Colonic mucosa (tissue), 4 donors: Measurements from ENCODE around the gene CXCL10. TPM values are rescaled to one million over a fixed set of nuclear protein-coding genes. Genes with fewer than 3 reads are reported as not detected.
"Not testable (repeated sequence)": the region's sequence is repeated elsewhere in the genome, so short reads cannot be mapped to it uniquely, and the experiment has no call there.

Source experiments
- DNase-seq: peaks from one replicate; pipeline ENCODE4 v3.0.0-alpha.2; 2020
- H3K27ac ChIP-seq: fragments of 200-600 bp; one replicate; pipeline ENCODE4 v1.8.0; 2021
- H3K27me3 ChIP-seq: fragments of 200-600 bp; one replicate; pipeline ENCODE4 v1.8.0; 2021
- H3K36me3 ChIP-seq: fragments of 200-600 bp; one replicate; pipeline ENCODE4 v1.8.0; 2021
- H3K4me1 ChIP-seq: fragments of 200-600 bp; one replicate; pipeline ENCODE4 v1.8.0; 2021; ENCODE audit warnings: mild to moderate bottlenecking
- H3K4me3 ChIP-seq: fragments of 200-600 bp; one replicate; pipeline ENCODE4 v1.8.0; 2021
- H3K9ac ChIP-seq, 2 donors: one replicate each; pipeline ENCODE4 v1.7.0; 2013; ENCODE audit warnings: control low read depth in 2 of 2, low read depth in 2 of 2, low read length in 2 of 2
- H3K9me3 ChIP-seq: fragments of 200-600 bp; one replicate; pipeline ENCODE4 v1.8.0; 2021
- intact Hi-C: fragments of 100-400 bp; cut with DNase I; formaldehyde crosslinking; loops from one replicate; pipeline ENCODE4 v1.14.1; 2022
- total RNA-seq, 2 donors: library from RNA; stranded (reverse); fragmentation: NEBNext Ultra II Directional in 1 of 2; extraction: Animal tissue kit (Norgen Biotek cat#: 25700) in 1 of 2; gene quantifications; one replicate each; pipeline ENCODE4 v1.2.1, GENCODE V29; 2021
- TF ChIP-seq, protein P1 (sequence below): fragments of 200-600 bp; IDR thresholded peaks from one replicate; pipeline ENCODE4 v1.8.0; 2022; ENCODE audit warnings: antibody characterized with exemption, mild to moderate bottlenecking
- donor health status: healthy.
- donor health status: DM: no; HTN: no; CAD: no.
- donor health status: DM: no; HTN: no; CAD: no.

CXCL10 gene
- total RNA-seq, 2 donors from 2014 or later = 0.72 to 0.90 TPM

DNA sequence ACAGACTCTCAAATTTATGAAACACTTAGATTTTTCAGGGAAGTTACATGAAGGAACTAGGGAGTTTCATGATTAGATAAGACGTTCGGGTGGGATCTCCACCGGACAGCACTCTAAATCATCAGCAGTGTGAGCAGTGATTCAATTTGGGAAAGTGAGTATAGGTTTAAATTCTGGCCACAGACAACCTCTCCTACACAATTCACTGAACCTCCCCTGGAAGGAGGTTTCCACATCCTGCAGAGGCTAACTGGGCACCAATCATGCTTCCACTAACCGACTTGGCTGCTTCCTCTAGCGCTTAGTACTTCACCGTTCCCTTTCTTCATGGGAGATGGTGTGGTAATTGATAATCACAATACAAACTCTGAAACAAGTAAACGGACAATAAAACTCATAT is 21.6 kb downstream of the CXCL10 start:
- intact Hi-C loops = loop anchor here (2.0 kb wide), 1 partner anchor 65 kb away; no protein-coding TSS in a partner anchor
- DNase-seq = no peak
- Histone ChIP-seq H3K9me3 (no peaks in the 10 kb centered on the region), H3K36me3 (no peaks in the 10 kb centered on the region), H3K27ac (no peak overlapping the region), H3K4me3 (no peak overlapping the region), H3K27me3 (no peaks in the 10 kb centered on the region), H3K4me1 (no peaks in the 10 kb centered on the region), H3K9ac (no peak overlapping the region)
- TF ChIP-seq, protein P1, sequence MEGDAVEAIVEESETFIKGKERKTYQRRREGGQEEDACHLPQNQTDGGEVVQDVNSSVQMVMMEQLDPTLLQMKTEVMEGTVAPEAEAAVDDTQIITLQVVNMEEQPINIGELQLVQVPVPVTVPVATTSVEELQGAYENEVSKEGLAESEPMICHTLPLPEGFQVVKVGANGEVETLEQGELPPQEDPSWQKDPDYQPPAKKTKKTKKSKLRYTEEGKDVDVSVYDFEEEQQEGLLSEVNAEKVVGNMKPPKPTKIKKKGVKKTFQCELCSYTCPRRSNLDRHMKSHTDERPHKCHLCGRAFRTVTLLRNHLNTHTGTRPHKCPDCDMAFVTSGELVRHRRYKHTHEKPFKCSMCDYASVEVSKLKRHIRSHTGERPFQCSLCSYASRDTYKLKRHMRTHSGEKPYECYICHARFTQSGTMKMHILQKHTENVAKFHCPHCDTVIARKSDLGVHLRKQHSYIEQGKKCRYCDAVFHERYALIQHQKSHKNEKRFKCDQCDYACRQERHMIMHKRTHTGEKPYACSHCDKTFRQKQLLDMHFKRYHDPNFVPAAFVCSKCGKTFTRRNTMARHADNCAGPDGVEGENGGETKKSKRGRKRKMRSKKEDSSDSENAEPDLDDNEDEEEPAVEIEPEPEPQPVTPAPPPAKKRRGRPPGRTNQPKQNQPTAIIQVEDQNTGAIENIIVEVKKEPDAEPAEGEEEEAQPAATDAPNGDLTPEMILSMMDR = no peak

DNA sequence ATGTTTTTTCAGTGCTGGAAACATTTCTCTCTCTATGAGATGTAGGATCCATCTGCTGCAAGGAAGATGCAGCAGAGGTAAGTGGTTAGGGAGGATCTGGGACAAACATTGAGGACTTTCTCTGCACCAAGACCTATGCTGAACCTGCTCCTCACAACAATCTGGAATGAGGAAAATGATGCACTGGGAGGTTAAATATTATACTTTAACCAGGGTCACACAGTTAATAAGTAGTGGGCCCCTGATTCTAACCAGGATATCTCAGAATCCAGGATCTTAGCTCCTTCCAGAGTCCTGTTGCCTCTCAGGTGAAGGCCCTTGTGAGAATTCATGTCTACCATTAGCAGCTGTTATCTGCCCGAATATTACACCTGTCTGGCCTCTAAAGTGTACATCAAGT is 23.0 kb downstream of the CXCL10 start:
- TF ChIP-seq, protein P1 = no peak
- H3K4me1 ChIP-seq = peaks cover 3% of the 10 kb centered on the region
- H3K9ac ChIP-seq = no peak overlapping the region
- H3K9me3 ChIP-seq = no peaks in the 10 kb centered on the region
- H3K4me3 ChIP-seq = no peak overlapping the region
- H3K27ac ChIP-seq = no peak overlapping the region
- intact Hi-C loops = loop anchor here (2.0 kb wide), 1 partner anchor 67 kb away; no protein-coding TSS in a partner anchor
- no peaks in the 10 kb centered on the region for H3K36me3 ChIP-seq
- no peak for DNase-seq
- H3K27me3 ChIP-seq = no peaks in the 10 kb centered on the region

DNA sequence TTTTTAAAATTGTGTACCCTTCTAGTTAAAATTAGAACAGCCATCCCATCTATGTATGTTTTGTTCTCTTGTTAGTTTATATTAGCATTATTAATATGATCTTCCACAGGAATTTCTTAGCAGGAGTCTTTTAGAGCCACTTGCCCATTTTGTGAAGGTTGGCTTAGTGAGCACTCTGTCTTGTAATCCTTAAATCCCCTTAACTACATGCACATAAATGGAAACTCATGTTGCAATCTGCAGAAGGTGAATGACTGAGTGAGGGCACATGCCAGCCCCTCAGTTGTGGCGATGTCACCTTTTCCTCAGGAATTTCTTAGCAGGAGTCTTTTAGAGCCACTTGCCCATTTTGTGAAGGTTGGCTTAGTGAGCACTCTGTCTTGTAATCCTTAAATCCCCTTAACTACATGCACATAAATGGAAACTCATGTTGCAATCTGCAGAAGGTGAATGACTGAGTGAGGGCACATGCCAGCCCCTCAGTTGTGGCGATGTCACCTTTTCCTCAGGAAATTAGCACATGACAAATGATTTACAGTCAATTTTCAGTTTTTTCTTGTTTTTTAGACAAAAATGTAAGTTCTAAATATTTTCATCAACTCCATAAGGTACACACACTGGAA is 24.7 kb downstream of the CXCL10 start:
- H3K4me1 ChIP-seq, H3K9me3 ChIP-seq, H3K4me3 ChIP-seq, DNase-seq, H3K9ac ChIP-seq, intact Hi-C loops, H3K36me3 ChIP-seq, H3K27ac ChIP-seq, H3K27me3 ChIP-seq: not testable (repeated sequence)

DNA sequence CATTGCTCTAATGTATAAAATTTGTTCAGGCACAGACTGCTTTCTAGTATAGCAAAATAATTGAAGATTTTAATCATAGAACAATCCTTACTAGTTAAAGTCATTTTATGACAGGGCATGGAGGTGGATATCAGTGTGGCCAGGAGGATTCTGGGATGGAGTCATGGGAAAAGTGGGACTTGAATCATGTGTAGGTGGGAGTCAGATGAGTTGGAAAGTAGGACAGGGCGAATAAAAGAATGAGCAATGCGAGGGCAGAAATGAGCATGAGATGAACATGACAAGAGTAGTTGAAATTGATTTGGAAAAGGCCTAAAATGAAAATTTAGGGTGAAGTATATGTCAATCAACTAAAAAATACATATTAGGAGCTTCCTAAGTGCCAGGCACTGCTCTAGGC is 25.4 kb downstream of the CXCL10 start:
- Histone ChIP-seq H3K36me3 (no peaks in the 10 kb centered on the region), H3K27ac (no peak overlapping the region), H3K4me1 (peaks cover 3% of the 10 kb centered on the region), H3K9me3 (no peaks in the 10 kb centered on the region), H3K4me3 (no peak overlapping the region), H3K27me3 (no peaks in the 10 kb centered on the region), H3K9ac (no peak overlapping the region)
- DNase-seq = no peak
- TF ChIP-seq, protein P1 = no peak
- intact Hi-C loops = no loop called here

DNA sequence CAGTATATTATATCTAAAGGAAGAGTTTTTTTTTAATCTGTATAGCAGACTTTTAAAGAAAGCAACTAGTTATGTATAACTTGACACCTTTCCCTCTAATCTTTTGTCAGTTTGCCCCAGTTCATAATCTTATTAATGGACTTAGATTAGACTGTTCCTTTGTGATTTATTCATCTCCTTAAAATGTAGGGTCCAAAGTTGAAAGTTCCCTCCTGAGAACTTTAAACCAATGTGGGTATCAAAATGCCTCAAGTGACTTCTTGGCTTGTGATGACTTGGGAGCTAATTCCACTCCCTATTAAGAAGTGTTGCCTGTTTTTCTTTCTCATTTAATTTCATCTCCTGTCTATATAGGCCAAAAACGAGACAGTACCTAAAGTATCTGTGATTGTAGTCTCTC is 26.2 kb downstream of the CXCL10 start:
- DNase-seq = no peak
- Histone ChIP-seq H3K4me1 (peaks cover 3% of the 10 kb centered on the region), H3K9ac (no peak overlapping the region), H3K4me3 (no peak overlapping the region), H3K27me3 (no peaks in the 10 kb centered on the region), H3K27ac (no peak overlapping the region), H3K36me3 (no peaks in the 10 kb centered on the region), H3K9me3 (no peaks in the 10 kb centered on the region)
- TF ChIP-seq, protein P1 = no peak
- intact Hi-C loops = no loop called here

DNA sequence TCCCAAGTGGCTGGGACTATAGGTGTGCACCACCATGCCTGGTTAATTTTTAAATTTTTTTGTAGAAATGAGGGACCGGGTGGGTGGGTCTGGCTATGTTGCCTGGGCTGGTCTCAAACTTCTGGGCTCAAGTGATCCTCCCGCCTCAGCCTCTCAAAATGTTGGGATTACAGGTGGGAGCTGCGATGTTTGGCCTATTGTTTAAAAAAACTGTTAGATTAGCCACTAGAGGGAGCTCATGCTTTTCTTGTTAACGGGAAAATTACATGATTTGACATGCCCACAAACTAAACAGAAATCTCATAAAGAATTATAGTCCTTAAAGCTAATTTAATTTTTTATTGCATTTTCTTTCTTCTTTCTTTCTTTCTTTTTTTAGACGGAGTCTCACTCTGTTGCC is 27.6 kb downstream of the CXCL10 start:
- no peak for DNase-seq
- Histone ChIP-seq H3K9ac (no peak overlapping the region), H3K27ac (no peak overlapping the region), H3K27me3 (no peaks in the 10 kb centered on the region), H3K4me3 (no peak overlapping the region), H3K36me3 (no peaks in the 10 kb centered on the region), H3K4me1 (peaks cover 3% of the 10 kb centered on the region), H3K9me3 (no peaks in the 10 kb centered on the region)
- intact Hi-C loops = no loop called here
- TF ChIP-seq, protein P1 = peak; percentile 59
